Esophagus squamous epithelium (tissue), 5 donors: Measurements from ENCODE around the gene PTPN18. TPM values are rescaled to one million over a fixed set of nuclear protein-coding genes. Genes with fewer than 3 reads are reported as not detected.
A peak's percentile ranks its signal among the peaks of the same experiment; 100 is the strongest.

Experiments used
- DNase-seq: peaks from one replicate; lab custom pipeline; 2025; lab: John Stamatoyannopoulos, UW
- H3K27ac ChIP-seq, 4 donors: fragments of 200-600 bp; sonication (generic); one replicate each; pipeline ENCODE4 v1.5.1; 2016 to 2019; ENCODE audit warnings: mild to moderate bottlenecking in 1 of 4
- H3K27me3 ChIP-seq, 4 donors: fragments of 200-600 bp; sonication (generic); 1 replicate in 3 of 4; 2 replicates in 1 of 4; pipeline versions ENCODE4 v1.5.1 to v1.6.0; 2017 to 2021; ENCODE audit warnings: antibody characterized with exemption in 1 of 4
- H3K36me3 ChIP-seq, 3 donors: fragments of 200-600 bp; sonication (generic); one replicate each; pipeline ENCODE4 v1.5.1; 2016 to 2019
- H3K4me1 ChIP-seq, 3 donors: fragments of 200-600 bp; sonication (generic); one replicate each; pipeline ENCODE4 v1.5.1; 2017 to 2019
- H3K4me3 ChIP-seq, 4 donors: fragments of 200-600 bp; sonication (generic); 1 replicate in 3 of 4; 2 replicates in 1 of 4; pipeline ENCODE4 v1.5.1; 2016 to 2019; ENCODE audit warnings: mild to moderate bottlenecking in 2 of 4, moderate library complexity in 1 of 4
- H3K9me3 ChIP-seq, 3 donors: fragments of 200-600 bp; sonication (generic); one replicate each; pipeline ENCODE4 v1.5.1; 2016 to 2019
- CTCF ChIP-seq, 6 experiments: fragments of 450-650 bp in 4 of 6; fragments of 200-600 bp in 2 of 6; sonication (generic) in 2 of 6; IDR thresholded peaks; one replicate each; pipeline ENCODE4 v1.5.1; 2016 to 2019; ENCODE audit warnings: antibody characterized with exemption in 6 of 6, mild to moderate bottlenecking in 4 of 6, moderate library complexity in 4 of 6
- POLR2A ChIP-seq, 4 donors: fragments of 450-650 bp; IDR thresholded peaks; one replicate each; pipeline ENCODE4 v1.6.1; 2017; ENCODE audit warnings: antibody characterized with exemption in 4 of 4, mild to moderate bottlenecking in 4 of 4, moderate library complexity in 3 of 4
- WGBS, 2 donors: methylation state at CpG; one replicate each; pipeline ENCODE4 v1.1.5; 2018; 5-methylcytosine and 5-hydroxymethylcytosine counted together
- intact Hi-C: fragments of 100-400 bp; cut with DNase I; formaldehyde crosslinking; loops from one replicate; pipeline ENCODE4 v1.15.0; 2022
- total RNA-seq, 4 donors: library from RNA; depleted of rRNA; stranded (reverse); fragments of >200 nt; gene quantifications; one replicate each; pipeline ENCODE4 v1.1.0, GENCODE V29; 2016
- donor health status: DM: yes; HTN: yes; CAD: no.

The PTPN18 gene
- total RNA-seq, 4 donors from 2014 or later, result 26.8 to 43.6 (median 35.5) TPM

DNA sequence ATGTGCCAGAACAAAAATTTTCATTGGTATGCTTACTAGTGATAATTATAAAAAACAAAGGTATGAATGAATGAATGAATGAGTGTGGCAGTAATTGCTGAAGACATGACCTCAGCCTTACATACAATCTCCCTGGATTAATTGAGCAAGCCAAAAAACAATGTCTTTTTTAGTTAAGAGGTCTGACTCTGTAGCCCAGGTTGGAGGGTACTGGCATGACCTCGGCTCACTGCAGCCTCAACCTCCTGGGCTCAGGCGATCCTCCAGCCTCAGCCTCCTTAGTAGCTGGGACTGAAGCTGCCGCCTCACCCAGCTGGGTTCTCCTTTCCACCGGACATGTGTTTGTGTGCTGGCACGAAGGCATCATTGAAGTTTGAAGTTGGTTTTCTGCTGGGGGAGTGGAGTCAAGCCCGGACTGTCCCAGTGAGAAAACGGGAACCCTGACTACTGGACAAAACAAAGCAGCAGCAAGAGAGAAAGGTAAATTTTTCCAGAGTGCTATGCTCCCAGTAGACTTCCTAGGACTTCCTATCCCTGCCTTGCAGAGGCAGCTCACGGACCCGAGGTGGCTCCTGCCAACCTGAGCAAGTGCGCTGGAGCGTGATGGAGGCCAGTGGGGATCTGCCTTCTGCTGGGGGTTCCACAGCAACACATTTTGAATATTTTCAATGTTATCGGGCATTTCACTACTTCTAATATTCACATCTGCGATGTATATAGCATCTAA lies 19.5 kb upstream of the PTPN18 start:
- no peak for DNase-seq
- no peak overlapping the region for H3K4me3 ChIP-seq
- H3K36me3 ChIP-seq, result peaks cover 0 to 35% (median 0%) of the 10 kb centered on the region in 3 donors
- 70 to 74% methylated on average over 5 to 11 of the region's 13 CpGs for WGBS, 2 donors
- no peak for TF ChIP-seq POLR2A (IDR thresholded peaks at IDR 0.05)
- no peak for TF ChIP-seq CTCF (IDR thresholded peaks at IDR 0.05)
- peaks cover 0 to 11% (median 3%) of the 10 kb centered on the region in 4 donors for H3K27me3 ChIP-seq
- peaks cover 7 to 35% (median 8%) of the 10 kb centered on the region in 3 donors for H3K4me1 ChIP-seq
- no peaks in the 10 kb centered on the region for H3K9me3 ChIP-seq
- no peak overlapping the region for H3K27ac ChIP-seq
- intact Hi-C loops, result no loop called here

- Histone ChIP-seq H3K4me3 (peak overlapping the region in 3 of 4 donors; percentile 28 to 48 (median 29)), H3K9me3 (no peaks in the 10 kb centered on the region), H3K4me1 (peaks cover 10 to 40% (median 10%) of the 10 kb centered on the region in 3 donors), H3K27me3 (peaks cover 0 to 3% (median 0%) of the 10 kb centered on the region in 4 donors), H3K27ac (peak overlapping the region in 2 of 4 donors; percentile 28 to 49), H3K36me3 (peaks cover 0 to 35% (median 0%) of the 10 kb centered on the region in 3 donors)
- 28 to 35% methylated on average over 27 to 28 of the region's 29 CpGs for WGBS, 2 donors
- intact Hi-C loops, result no loop called here
- TF ChIP-seq POLR2A (IDR thresholded peaks at IDR 0.05) (peak in 1 of 4 donors; percentile 11), CTCF (IDR thresholded peaks at IDR 0.05) (no peak)
- DNase-seq, result no peak
These were observed 18.8 kb upstream of the PTPN18 start for GRCh38 chr2:130336877-130337734.

DNA sequence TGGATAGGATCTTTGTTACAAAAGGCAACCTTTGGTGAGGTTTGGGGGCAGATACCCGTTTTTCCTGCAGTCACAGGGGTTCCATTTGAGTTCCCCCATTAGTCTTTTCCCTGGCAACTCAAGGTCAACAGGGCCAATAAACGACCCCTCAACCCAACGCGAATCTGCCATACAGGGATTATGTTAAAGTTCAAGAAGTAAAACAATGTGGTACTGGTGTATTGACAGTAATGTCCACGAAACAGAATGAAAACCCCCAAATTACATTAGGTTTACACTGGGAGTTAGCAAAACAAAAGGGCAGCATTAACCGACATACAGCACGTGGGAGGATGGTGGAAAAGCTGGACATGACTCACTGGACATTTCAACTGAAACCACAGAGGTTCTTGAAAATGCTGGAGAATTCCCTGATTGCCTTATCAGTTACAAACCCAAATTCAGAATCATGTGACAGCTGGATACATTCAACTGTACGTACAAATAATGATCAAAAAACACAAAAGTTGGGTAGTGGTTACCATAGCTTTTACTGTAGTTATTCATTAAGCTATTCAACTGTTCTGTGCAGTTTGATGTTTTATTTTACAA lies 18.0 kb upstream of the PTPN18 start:
- H3K4me1 ChIP-seq, result peaks cover 8 to 33% (median 10%) of the 10 kb centered on the region in 3 donors
- intact Hi-C loops, result no loop called here
- DNase-seq, result no peak
- peak overlapping the region in 2 of 4 donors; percentile 28 to 49 for H3K27ac ChIP-seq
- no peak overlapping the region for H3K4me3 ChIP-seq
- peaks cover 0 to 35% (median 0%) of the 10 kb centered on the region in 3 donors for H3K36me3 ChIP-seq
- TF ChIP-seq POLR2A (IDR thresholded peaks at IDR 0.05) (no peak), CTCF (IDR thresholded peaks at IDR 0.05) (no peak)
- H3K9me3 ChIP-seq, result no peaks in the 10 kb centered on the region
- WGBS, 2 donors, result 67 to 70% methylated on average over 8 of the region's 8 CpGs
- H3K27me3 ChIP-seq, result no peaks in the 10 kb centered on the region

DNA sequence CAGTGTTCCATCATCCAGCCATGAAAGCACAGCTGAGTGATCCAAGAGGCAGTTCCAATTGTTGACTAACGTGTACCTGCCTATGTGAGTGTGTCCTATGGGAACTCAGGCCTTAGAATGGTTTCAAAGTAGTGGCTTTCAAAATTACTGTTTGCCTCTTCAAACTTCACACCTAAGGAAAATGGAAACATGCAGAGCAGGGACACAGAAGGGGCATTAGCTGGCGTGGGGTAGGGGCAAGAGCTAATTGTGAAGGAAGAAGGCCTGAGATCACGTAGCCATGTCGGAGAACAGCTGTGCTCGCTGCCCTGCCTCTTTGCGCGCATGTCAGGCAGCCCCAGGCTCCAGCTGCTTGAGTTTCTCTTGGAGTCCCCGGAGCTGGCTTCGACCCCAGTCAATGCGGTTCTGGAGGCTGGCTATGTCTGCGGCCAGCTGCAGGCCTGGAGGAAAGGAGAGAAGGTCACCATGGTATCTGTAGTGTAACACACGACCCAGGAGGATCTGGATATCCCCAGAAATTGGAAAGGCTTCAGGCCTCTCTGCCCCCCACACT lies 17.0 kb upstream of the PTPN18 start:
- no peak for TF ChIP-seq POLR2A (IDR thresholded peaks at IDR 0.05)
- TF ChIP-seq CTCF (IDR thresholded peaks at IDR 0.05), result no peak
- Histone ChIP-seq H3K27me3 (no peaks in the 10 kb centered on the region), H3K4me3 (no peak overlapping the region), H3K9me3 (no peaks in the 10 kb centered on the region), H3K36me3 (peaks cover 0 to 35% (median 0%) of the 10 kb centered on the region in 3 donors), H3K4me1 (peaks cover 15 to 41% (median 19%) of the 10 kb centered on the region in 3 donors), H3K27ac (no peak overlapping the region)
- 95 to 98% methylated on average over 7 to 12 of the region's 12 CpGs for WGBS, 2 donors
- intact Hi-C loops, result no loop called here
- no peak for DNase-seq
